Astrocyte (in vitro differentiated cells and primary cell): ENCODE data around the gene PPP1R12A. TPM values are rescaled to one million over a fixed set of nuclear protein-coding genes. Genes with fewer than 3 reads are reported as not detected.

ENCODE experiments used
- DNase-seq: peaks from one replicate; pipeline ENCODE4 v3.0.0-alpha.2; 2010; ENCODE audit warnings: low read depth
- FAIRE-seq: peaks from 2 replicates; lab custom pipeline; 2011; peaks lifted over from hg19 to GRCh38; lab: Jason Lieb, UNC
- H2AFZ ChIP-seq: 2 replicates; pipeline ENCODE4 v1.6.0; 2012; ENCODE audit warnings: low read depth, low read length, inconsistent platforms
- H3K27ac ChIP-seq: 2 replicates; pipeline ENCODE4 v1.5.1; 2011; ENCODE audit warnings: low read depth, low read length, inconsistent platforms
- H3K27me3 ChIP-seq: 2 replicates; pipeline ENCODE4 v1.6.0; 2011; ENCODE audit warnings: low read length, inconsistent platforms; ENCODE audit not compliant: insufficient read depth
- H3K36me3 ChIP-seq: 2 replicates; pipeline ENCODE4 v1.5.1; 2011; ENCODE audit warnings: low read length, inconsistent platforms; ENCODE audit not compliant: insufficient read depth
- H3K4me1 ChIP-seq: 2 replicates; pipeline ENCODE4 v1.5.1; 2011; ENCODE audit warnings: low read length, inconsistent platforms; ENCODE audit not compliant: insufficient read depth
- H3K4me2 ChIP-seq: 2 replicates; pipeline ENCODE4 v1.6.0; 2012; ENCODE audit warnings: low read length, inconsistent platforms
- H3K4me3 ChIP-seq: 2 replicates; pipeline ENCODE4 v1.5.1; 2011; ENCODE audit warnings: low read depth, mild to moderate bottlenecking, low read length, inconsistent platforms; ENCODE audit not compliant: insufficient read depth
- H3K79me2 ChIP-seq: 2 replicates; pipeline ENCODE4 v1.6.0; 2012; ENCODE audit warnings: mild to moderate bottlenecking, low read length, inconsistent platforms; ENCODE audit not compliant: insufficient read depth
- H3K9ac ChIP-seq: 2 replicates; pipeline ENCODE4 v1.6.0; 2012; ENCODE audit warnings: mild to moderate bottlenecking, low read length, inconsistent platforms
- H3K9me3 ChIP-seq: 2 replicates; pipeline ENCODE4 v1.5.1; 2012; ENCODE audit warnings: low read depth, mild to moderate bottlenecking, low read length, inconsistent platforms; ENCODE audit not compliant: insufficient read depth
- H4K20me1 ChIP-seq: 2 replicates; pipeline ENCODE4 v1.6.0; 2012; ENCODE audit warnings: low read length, inconsistent platforms; ENCODE audit not compliant: insufficient read depth
- H3K27ac Mint-ChIP-seq: one replicate; pipeline ENCODE4 v1.8.0; 2021; ENCODE audit warnings: mild to moderate bottlenecking, mixed read lengths; ENCODE audit not compliant: unreplicated experiment
- H3K27me3 Mint-ChIP-seq: one replicate; pipeline ENCODE4 v1.8.0; 2021; ENCODE audit warnings: low read depth, mixed read lengths; ENCODE audit not compliant: unreplicated experiment
- H3K36me3 Mint-ChIP-seq: one replicate; pipeline ENCODE4 v1.8.0; 2021; ENCODE audit warnings: low read depth, mixed read lengths; ENCODE audit not compliant: unreplicated experiment
- H3K4me1 Mint-ChIP-seq: one replicate; pipeline ENCODE4 v1.8.0; 2021; ENCODE audit warnings: low read depth, mixed read lengths; ENCODE audit not compliant: unreplicated experiment
- H3K4me3 Mint-ChIP-seq: one replicate; pipeline ENCODE4 v1.8.0; 2021; ENCODE audit warnings: mild to moderate bottlenecking, moderate library complexity, mixed read lengths; ENCODE audit not compliant: unreplicated experiment
- H3K9me3 Mint-ChIP-seq: one replicate; pipeline ENCODE4 v1.8.0; 2021; ENCODE audit warnings: mild to moderate bottlenecking, mixed read lengths; ENCODE audit not compliant: unreplicated experiment
- EZH2 ChIP-seq: IDR thresholded peaks from 2 replicates; pipeline ENCODE4 v1.6.1; 2012; ENCODE audit warnings: mild to moderate bottlenecking, low read length, inconsistent platforms; ENCODE audit not compliant: insufficient read depth
- total RNA-seq: library from RNA; stranded (reverse); gene quantifications from 2 replicates; pipeline ENCODE4 v1.2.1, GENCODE V29; 2021
- TF ChIP-seq, protein P1 (sequence below): IDR thresholded peaks from 2 replicates; pipeline ENCODE4 v1.5.1; 2011; ENCODE audit warnings: low read depth, mild to moderate bottlenecking, inconsistent platforms, low read length, moderate library complexity; ENCODE audit not compliant: insufficient read depth

The PPP1R12A gene
- total RNA-seq, 1 donor from 2014 or later = 115 TPM

DNA sequence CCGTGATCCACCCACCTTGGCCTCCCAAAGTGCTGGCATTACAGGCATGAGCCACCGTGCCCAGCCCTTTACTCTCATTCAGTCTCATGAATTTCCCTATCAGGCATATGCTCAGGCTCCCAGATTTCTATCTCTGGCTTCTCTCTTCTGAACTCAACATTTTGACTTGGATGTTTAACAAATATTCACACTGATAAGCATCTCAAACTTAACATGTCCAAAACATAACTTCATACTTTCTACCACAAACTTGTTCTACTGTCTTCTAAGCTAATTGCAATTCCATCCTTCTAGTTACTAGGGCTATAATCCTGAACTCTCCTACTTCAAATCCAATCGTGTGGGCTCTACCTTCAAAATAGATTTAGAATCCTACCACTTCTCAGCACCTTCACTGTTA lies 170.3 kb downstream of the PPP1R12A start:
- H3K4me1 Mint-ChIP-seq = peaks cover 12% of the 10 kb centered on the region
- no peak overlapping the region for H3K9ac ChIP-seq
- H3K4me1 ChIP-seq = no peaks in the 10 kb centered on the region
- no peaks in the 10 kb centered on the region for H3K9me3 Mint-ChIP-seq
- peak; percentile 41 for DNase-seq
- H3K79me2 ChIP-seq = no peaks in the 10 kb centered on the region
- H3K27ac ChIP-seq = no peak overlapping the region
- TF ChIP-seq, protein P1, sequence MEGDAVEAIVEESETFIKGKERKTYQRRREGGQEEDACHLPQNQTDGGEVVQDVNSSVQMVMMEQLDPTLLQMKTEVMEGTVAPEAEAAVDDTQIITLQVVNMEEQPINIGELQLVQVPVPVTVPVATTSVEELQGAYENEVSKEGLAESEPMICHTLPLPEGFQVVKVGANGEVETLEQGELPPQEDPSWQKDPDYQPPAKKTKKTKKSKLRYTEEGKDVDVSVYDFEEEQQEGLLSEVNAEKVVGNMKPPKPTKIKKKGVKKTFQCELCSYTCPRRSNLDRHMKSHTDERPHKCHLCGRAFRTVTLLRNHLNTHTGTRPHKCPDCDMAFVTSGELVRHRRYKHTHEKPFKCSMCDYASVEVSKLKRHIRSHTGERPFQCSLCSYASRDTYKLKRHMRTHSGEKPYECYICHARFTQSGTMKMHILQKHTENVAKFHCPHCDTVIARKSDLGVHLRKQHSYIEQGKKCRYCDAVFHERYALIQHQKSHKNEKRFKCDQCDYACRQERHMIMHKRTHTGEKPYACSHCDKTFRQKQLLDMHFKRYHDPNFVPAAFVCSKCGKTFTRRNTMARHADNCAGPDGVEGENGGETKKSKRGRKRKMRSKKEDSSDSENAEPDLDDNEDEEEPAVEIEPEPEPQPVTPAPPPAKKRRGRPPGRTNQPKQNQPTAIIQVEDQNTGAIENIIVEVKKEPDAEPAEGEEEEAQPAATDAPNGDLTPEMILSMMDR = no peak
- TF ChIP-seq EZH2 = no peak
- H3K27me3 Mint-ChIP-seq = no peaks in the 10 kb centered on the region
- H3K36me3 ChIP-seq = no peaks in the 10 kb centered on the region
- no peak overlapping the region for H3K4me3 Mint-ChIP-seq
- no peak overlapping the region for H3K4me3 ChIP-seq
- no peak overlapping the region for H3K4me2 ChIP-seq
- no peaks in the 10 kb centered on the region for H3K27me3 ChIP-seq
- no peak for FAIRE-seq
- H3K9me3 ChIP-seq = no peaks in the 10 kb centered on the region
- no peaks in the 10 kb centered on the region for H4K20me1 ChIP-seq
- no peak overlapping the region for H3K27ac Mint-ChIP-seq
- H3K36me3 Mint-ChIP-seq = no peaks in the 10 kb centered on the region
- no peak overlapping the region for H2AFZ ChIP-seq

DNA sequence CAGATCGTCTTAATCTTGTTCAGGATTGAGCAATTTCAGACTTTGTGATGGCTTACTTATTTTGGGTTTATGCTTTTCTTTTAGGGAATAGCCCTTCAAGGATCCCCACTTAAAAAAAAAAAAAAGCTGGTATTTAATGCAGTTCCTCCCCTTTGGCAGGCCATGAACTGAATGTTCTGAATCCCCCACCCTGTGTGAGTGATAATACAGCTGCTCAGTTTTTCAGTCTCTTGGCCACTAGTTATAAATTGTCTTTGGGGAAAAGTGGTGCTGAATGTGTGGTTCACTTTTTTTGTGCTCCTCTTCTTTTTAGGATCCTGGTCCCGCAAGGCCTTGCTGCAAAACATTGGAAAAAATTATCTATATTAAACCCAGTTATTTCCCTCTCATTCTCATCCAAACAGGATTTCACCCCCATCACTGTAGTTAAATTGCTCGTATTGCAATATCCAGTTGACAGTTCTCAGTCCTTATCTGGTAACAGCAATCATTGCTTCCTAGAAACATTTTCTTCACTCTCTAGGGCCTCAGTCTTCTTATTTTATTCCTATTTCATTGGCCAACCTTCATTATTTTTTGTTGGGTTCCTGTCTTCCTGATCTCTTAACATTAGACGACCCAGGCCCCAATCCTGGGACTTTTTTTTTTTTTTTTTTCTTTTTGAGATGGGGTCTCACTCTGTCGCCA lies 171.0 kb downstream of the PPP1R12A start:
- DNase-seq (no peak), FAIRE-seq (no peak)
- no peaks in the 10 kb centered on the region for H3K27me3 Mint-ChIP-seq
- no peak overlapping the region for H3K27ac Mint-ChIP-seq
- H3K4me3 ChIP-seq = no peak overlapping the region
- no peaks in the 10 kb centered on the region for H4K20me1 ChIP-seq
- no peaks in the 10 kb centered on the region for H3K36me3 ChIP-seq
- peaks cover 12% of the 10 kb centered on the region for H3K4me1 Mint-ChIP-seq
- no peaks in the 10 kb centered on the region for H3K79me2 ChIP-seq
- no peaks in the 10 kb centered on the region for H3K9me3 Mint-ChIP-seq
- no peak overlapping the region for H3K4me3 Mint-ChIP-seq
- H3K9ac ChIP-seq = no peak overlapping the region
- H3K9me3 ChIP-seq = no peaks in the 10 kb centered on the region
- TF ChIP-seq EZH2 = no peak
- TF ChIP-seq, protein P1 = no peak
- H3K4me1 ChIP-seq = no peaks in the 10 kb centered on the region
- no peaks in the 10 kb centered on the region for H3K27me3 ChIP-seq
- H3K36me3 Mint-ChIP-seq = no peaks in the 10 kb centered on the region
- H3K27ac ChIP-seq = no peak overlapping the region
- H2AFZ ChIP-seq = no peak overlapping the region
- H3K4me2 ChIP-seq = no peak overlapping the region

DNA sequence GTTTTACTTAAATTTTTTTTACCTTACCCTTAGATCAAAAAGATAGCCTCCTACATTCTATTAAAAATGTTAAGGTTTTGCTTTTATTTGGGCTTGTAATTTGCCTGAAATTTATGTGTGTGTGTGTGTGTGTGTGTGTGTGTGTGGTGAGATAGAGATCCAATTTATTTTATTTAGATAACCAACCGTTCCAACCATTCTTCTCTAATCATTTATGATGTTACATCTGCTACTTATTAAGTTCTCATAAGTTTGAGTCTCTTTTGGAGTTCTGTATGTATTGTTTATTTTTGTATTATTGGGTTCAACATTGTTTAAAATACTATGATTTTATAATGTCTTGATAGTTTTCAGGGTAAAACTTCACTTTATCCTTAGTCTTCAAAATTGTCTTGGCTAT lies 173.6 kb downstream of the PPP1R12A start:
- TF ChIP-seq EZH2 = no peak
- TF ChIP-seq, protein P1 = no peak
- DNase-seq (no peak), FAIRE-seq (no peak)
- peaks cover 8% of the 10 kb centered on the region for H3K4me1 Mint-ChIP-seq
- no peak overlapping the region for H3K27ac ChIP-seq
- H3K79me2 ChIP-seq = no peaks in the 10 kb centered on the region
- no peaks in the 10 kb centered on the region for H3K4me1 ChIP-seq
- peaks cover 6% of the 10 kb centered on the region for H3K9me3 Mint-ChIP-seq
- H3K4me2 ChIP-seq = no peak overlapping the region
- H4K20me1 ChIP-seq = no peaks in the 10 kb centered on the region
- H3K27ac Mint-ChIP-seq = peak overlapping the region; percentile 62
- H3K4me3 Mint-ChIP-seq = no peak overlapping the region
- no peak overlapping the region for H2AFZ ChIP-seq
- H3K4me3 ChIP-seq = no peak overlapping the region
- H3K27me3 Mint-ChIP-seq = no peaks in the 10 kb centered on the region
- no peaks in the 10 kb centered on the region for H3K36me3 Mint-ChIP-seq
- no peaks in the 10 kb centered on the region for H3K27me3 ChIP-seq
- H3K9me3 ChIP-seq = peaks cover 8% of the 10 kb centered on the region
- H3K36me3 ChIP-seq = no peaks in the 10 kb centered on the region
- H3K9ac ChIP-seq = no peak overlapping the region
